GM12865 (cell line): ENCODE results near the gene LUZP2.

Experiments
- DNase-seq: peaks from one replicate; pipeline ENCODE4 v3.0.0; 2010; ENCODE audit warnings: low read depth
- H3K4me3 ChIP-seq: 2 replicates; pipeline ENCODE4 v1.5.1; 2011; ENCODE audit warnings: mild to moderate bottlenecking, low read depth, low read length, control low read depth
- CTCF ChIP-seq: IDR thresholded peaks from 2 replicates; pipeline ENCODE4 v1.5.1; 2011; ENCODE audit warnings: low read length, control low read depth, low read depth, inconsistent platforms; ENCODE audit not compliant: insufficient read depth; ENCODE audit errors: missing control alignments

The LUZP2 gene

GRCh38 chr11:24514219-24514594 is 17.4 kb downstream of the LUZP2 start:
- DNase-seq = no peak
- TF ChIP-seq CTCF = no peak
- no peak overlapping the region for H3K4me3 ChIP-seq

GRCh38 chr11:24515632-24516031 is 18.8 kb downstream of the LUZP2 start:
- no peak overlapping the region for H3K4me3 ChIP-seq
- DNase-seq = no peak
- TF ChIP-seq CTCF = no peak

GRCh38 chr11:24516638-24517037 is 19.8 kb downstream of the LUZP2 start:
- H3K4me3 ChIP-seq = no peak overlapping the region
- no peak for DNase-seq
- TF ChIP-seq CTCF = no peak

GRCh38 chr11:24521601-24522000 is 24.7 kb downstream of the LUZP2 start:
- H3K4me3 ChIP-seq = no peak overlapping the region
- no peak for TF ChIP-seq CTCF
- DNase-seq = no peak

- DNase-seq = no peak
- TF ChIP-seq CTCF = no peak
- H3K4me3 ChIP-seq = no peak overlapping the region
These were observed 27.3 kb downstream of the LUZP2 start for GRCh38 chr11:24524156-24524555.

GRCh38 chr11:24531528-24531927 is 34.7 kb downstream of the LUZP2 start:
- TF ChIP-seq CTCF = no peak
- no peak for DNase-seq
- no peak overlapping the region for H3K4me3 ChIP-seq

GRCh38 chr11:24543771-24544170 is 46.9 kb downstream of the LUZP2 start:
- H3K4me3 ChIP-seq = no peak overlapping the region
- no peak for DNase-seq
- TF ChIP-seq CTCF = no peak
